Stimulated activated effector memory CD8-positive, alpha-beta T cell treated with anti-CD3 and anti-CD28 coated beads, Interleukin-12 subunit alpha, Interleukin-12 subunit beta, amount 100 ng/mL, for 72 hours (primary cell): Measurements from ENCODE around the gene KCTD16.

ENCODE experiments used
- ATAC-seq: fragments of 150-1000 bp; cut with Tn5 transposase; 2 replicates; pipeline ENCODE4 v1.10.0; 2021
- DNase-seq, 2 donors: peaks; one replicate each; pipeline ENCODE4 v3.0.0; 2021 to 2022; ENCODE audit warnings: low spot score in 2 of 2
- H3K27ac Mint-ChIP-seq: one replicate; pipeline ENCODE4 v1.8.0; 2022; ENCODE audit warnings: mild to moderate bottlenecking, mixed read lengths
- H3K36me3 Mint-ChIP-seq: one replicate; pipeline ENCODE4 v1.8.0; 2022; ENCODE audit warnings: mild to moderate bottlenecking, mixed read lengths
- H3K4me1 Mint-ChIP-seq: one replicate; pipeline ENCODE4 v1.8.0; 2022; ENCODE audit warnings: mixed read lengths
- H3K4me3 Mint-ChIP-seq: one replicate; pipeline ENCODE4 v1.8.0; 2022; ENCODE audit warnings: mild to moderate bottlenecking, mixed read lengths
- H3K9me3 Mint-ChIP-seq: one replicate; pipeline ENCODE4 v1.8.0; 2022; ENCODE audit warnings: mixed read lengths

Gene KCTD16

DNA sequence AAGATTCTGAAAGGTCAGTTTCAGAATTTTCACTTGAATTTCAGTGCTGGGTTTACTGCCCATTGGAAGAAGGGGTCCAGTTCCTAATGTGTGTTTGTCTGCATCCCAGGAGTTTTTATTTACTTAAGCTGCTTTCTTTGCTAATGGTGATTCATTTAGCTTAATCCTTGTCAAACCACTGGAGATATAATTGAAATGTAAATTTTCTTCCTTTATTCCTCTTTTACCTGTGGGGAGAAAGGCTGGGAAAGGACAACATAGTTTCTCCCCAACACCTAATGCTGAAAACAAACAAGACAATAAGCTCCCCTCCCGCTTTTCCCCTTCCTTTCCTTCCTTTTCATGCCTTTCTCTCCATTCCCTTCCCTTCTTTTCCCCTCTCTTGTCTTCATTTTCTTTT, 185.8 kb downstream of the KCTD16 start:
- no peak overlapping the region for H3K4me3 Mint-ChIP-seq
- H3K4me1 Mint-ChIP-seq, result no peaks in the 10 kb centered on the region
- no peak for ATAC-seq
- H3K9me3 Mint-ChIP-seq, result no peaks in the 10 kb centered on the region
- no peaks in the 10 kb centered on the region for H3K36me3 Mint-ChIP-seq
- H3K27ac Mint-ChIP-seq, result no peak overlapping the region
- no peak for DNase-seq

DNA sequence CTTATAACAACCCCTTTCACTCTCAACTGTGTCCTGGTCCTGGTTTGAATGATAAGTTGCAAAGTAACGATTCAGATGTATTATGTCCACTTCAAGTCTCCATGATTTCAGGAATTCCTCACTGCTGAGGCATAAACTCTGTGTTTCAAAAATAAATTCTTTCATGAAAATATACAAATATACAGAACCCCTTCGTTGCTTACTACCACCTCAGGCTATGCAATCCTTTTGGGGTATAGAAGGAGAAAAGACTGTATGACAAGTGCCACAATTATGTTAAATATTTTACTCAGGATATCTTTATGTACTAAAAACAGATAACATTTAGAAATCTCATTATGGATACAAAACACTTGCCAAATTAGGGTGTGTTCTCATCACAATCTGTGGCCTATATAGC, 190.7 kb downstream of the KCTD16 start:
- no peaks in the 10 kb centered on the region for H3K9me3 Mint-ChIP-seq
- no peak overlapping the region for H3K27ac Mint-ChIP-seq
- no peak overlapping the region for H3K4me3 Mint-ChIP-seq
- no peak for ATAC-seq
- no peak for DNase-seq
- no peaks in the 10 kb centered on the region for H3K4me1 Mint-ChIP-seq
- no peaks in the 10 kb centered on the region for H3K36me3 Mint-ChIP-seq

DNA sequence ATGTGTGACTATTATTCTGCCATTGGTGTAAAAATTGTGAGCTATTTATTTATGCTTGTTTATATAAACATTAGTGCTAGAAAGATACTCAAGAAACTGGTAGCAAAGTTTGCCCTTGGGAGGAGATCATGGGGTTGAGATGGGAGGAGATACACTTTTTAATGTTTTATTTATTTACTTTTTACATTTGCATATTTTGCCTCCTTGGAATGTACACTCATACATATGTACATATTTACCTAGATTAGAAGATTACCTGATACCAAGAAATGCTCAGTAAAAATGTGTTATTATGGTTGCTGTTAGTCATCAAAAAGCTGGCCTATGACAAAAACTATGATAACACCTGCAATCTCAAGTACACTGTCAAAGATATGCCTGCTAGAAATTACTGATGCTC, 195.2 kb downstream of the KCTD16 start:
- H3K36me3 Mint-ChIP-seq, result no peaks in the 10 kb centered on the region
- no peaks in the 10 kb centered on the region for H3K9me3 Mint-ChIP-seq

DNA sequence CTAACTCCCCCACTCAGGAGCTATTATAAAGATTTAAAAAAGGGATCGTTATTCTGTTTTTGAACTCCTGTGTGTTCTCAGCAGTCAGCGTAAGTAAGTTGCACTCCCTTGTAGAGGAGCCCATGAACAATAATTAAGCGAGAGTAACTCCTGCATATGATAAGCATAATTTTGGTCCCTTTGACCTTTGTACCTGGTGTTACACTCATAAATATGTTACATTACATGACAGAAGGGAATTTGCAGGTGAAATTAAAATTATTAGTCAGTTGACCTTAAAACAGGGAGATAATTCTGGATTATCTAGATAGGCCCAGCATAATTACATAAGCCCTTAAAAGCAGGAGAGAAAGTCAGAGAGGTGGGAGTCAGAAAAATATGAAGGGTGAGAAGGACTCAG, 197.3 kb downstream of the KCTD16 start:
- H3K4me3 Mint-ChIP-seq, result no peak overlapping the region
- no peaks in the 10 kb centered on the region for H3K4me1 Mint-ChIP-seq
- H3K27ac Mint-ChIP-seq, result no peak overlapping the region
- H3K9me3 Mint-ChIP-seq, result no peaks in the 10 kb centered on the region
- no peaks in the 10 kb centered on the region for H3K36me3 Mint-ChIP-seq
- ATAC-seq, result no peak
- DNase-seq, result no peak

More for the DNA sequence above, 195.2 kb downstream of the KCTD16 start:
- no peak for ATAC-seq
- DNase-seq, result no peak
- no peak overlapping the region for H3K4me3 Mint-ChIP-seq
- no peaks in the 10 kb centered on the region for H3K4me1 Mint-ChIP-seq
- H3K27ac Mint-ChIP-seq, result no peak overlapping the region

DNA sequence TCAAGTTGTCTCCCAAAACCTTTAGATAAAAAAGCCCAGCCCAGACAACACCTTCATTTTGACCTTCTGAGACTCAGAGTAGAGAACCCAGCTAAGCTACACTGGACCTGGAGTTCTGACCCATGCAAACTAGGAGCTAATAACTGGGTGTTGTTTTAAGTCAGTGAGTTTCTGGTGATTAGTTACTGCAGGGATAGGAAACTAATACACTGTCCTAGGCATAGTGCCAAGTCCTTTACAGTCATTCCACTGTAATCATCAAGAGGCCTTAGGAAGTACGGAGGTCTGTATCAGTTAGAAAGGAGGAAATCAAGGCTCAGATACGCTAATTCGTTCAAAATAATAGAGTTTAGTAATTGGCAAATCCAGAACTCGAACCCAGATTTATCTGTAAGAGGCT, 197.9 kb downstream of the KCTD16 start:
- H3K4me3 Mint-ChIP-seq, result no peak overlapping the region
- H3K36me3 Mint-ChIP-seq, result no peaks in the 10 kb centered on the region
- no peaks in the 10 kb centered on the region for H3K9me3 Mint-ChIP-seq
- no peak overlapping the region for H3K27ac Mint-ChIP-seq
- no peaks in the 10 kb centered on the region for H3K4me1 Mint-ChIP-seq
- DNase-seq (no peak), ATAC-seq (no peak)

DNA sequence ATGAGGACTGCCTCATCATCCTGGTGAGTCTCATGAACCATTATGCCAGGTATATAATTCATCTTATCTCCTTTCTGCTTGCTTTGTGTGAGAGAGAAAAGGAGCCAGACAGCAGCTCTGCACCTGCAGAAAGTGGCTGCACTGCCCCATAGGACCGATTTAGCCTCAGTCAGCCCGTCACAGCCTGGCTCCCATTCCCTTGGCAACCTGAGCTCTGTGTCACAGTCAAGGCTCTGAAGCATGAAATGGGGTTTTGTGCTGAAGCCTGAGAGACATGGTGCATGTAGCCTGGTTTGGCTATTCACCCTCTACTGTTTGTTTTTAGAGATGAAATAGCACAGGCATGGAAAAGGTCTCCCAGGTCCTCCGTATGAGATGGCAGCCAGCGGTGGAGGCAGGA, 198.3 kb downstream of the KCTD16 start:
- Mint-ChIP-seq H3K36me3 (no peaks in the 10 kb centered on the region), H3K4me3 (no peak overlapping the region), H3K4me1 (no peaks in the 10 kb centered on the region)

DNA sequence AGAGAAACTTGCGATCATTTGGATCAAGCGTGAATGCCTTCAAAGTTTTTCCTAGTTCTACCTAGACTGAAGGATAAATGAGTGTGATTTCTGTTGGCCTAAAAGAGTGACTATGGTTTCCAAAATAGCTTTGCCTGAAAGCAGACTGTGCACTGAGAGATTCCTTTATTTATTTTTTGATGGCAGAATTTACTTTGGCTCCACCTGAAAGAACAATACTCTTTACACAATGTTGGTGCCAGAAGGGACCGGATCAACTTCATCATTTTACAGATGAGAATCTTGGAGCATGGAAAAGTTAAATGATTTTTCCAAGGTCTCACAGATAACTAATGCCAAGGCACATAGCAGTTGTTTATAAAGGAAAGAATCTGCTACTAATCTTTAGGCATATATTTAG, 199.6 kb downstream of the KCTD16 start:
- H3K4me1 Mint-ChIP-seq, result no peaks in the 10 kb centered on the region
- no peak overlapping the region for H3K27ac Mint-ChIP-seq
- no peak for DNase-seq
- no peaks in the 10 kb centered on the region for H3K36me3 Mint-ChIP-seq
- ATAC-seq, result no peak
- H3K9me3 Mint-ChIP-seq, result no peaks in the 10 kb centered on the region
- no peak overlapping the region for H3K4me3 Mint-ChIP-seq

More for the DNA sequence above, 198.3 kb downstream of the KCTD16 start:
- Mint-ChIP-seq H3K9me3 (no peaks in the 10 kb centered on the region), H3K27ac (no peak overlapping the region)
- no peak for DNase-seq
- no peak for ATAC-seq

DNA sequence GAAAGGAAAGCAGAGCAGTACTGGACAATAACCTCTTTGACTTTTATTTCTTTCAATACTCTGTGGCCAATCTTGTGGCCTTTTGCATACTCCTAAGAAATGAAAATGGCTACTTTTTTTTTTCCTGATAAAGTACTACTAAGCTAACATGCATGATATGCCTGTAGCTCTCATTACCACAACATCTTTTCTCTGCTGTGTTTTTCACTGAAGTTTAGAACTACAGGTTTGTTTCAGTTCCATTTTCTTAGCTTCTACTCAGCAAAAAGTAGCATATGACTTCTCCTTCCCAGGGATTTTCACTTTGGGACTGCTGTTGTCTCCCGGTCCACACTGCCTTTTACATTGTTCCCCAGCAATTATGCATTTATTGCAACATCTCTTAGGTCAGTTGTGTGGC, 204.0 kb downstream of the KCTD16 start:
- no peak for DNase-seq
- ATAC-seq, result no peak
- H3K9me3 Mint-ChIP-seq, result no peaks in the 10 kb centered on the region
- H3K27ac Mint-ChIP-seq, result no peak overlapping the region
- H3K4me1 Mint-ChIP-seq, result no peaks in the 10 kb centered on the region
- no peak overlapping the region for H3K4me3 Mint-ChIP-seq
- no peaks in the 10 kb centered on the region for H3K36me3 Mint-ChIP-seq

DNA sequence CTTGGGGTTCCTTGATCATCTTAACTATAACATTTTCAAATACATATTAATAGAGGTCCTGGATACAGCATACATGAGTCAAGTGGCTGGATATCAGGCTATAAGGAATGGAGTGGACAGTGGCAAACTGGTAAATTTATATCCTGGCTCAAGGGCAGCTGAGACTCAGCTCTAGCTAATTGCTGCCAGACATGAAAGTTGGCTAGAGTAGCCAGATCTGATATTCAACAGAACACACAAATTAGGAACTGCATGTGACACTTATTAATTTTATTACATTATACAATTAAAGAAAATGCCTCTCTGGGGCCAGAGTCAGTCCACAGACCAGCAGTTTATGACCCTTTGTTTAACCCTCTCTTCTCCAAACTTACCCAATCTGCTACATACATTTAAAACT, 206.5 kb downstream of the KCTD16 start:
- ATAC-seq (no peak), DNase-seq (no peak)
- Mint-ChIP-seq H3K36me3 (no peaks in the 10 kb centered on the region), H3K9me3 (peaks cover 13% of the 10 kb centered on the region), H3K27ac (no peak overlapping the region), H3K4me3 (no peak overlapping the region), H3K4me1 (no peaks in the 10 kb centered on the region)

DNA sequence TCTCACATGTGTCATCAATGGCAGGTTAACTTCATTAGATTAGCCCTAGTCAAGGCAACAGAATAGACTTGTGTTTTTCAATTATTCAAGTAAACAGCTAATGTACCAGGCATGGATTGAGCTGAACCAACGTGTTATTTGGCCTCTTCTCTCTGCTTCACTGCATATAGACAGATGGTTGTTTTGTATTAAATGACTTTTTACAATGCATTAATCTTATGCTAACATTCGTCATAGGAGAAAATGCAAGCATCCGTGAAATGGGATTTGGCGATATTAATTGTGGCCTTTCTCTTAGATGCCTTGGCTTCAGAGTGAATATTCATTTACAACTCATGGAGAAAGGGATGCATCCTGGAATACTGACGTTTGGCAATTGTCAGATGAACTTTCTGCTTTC, 208.0 kb downstream of the KCTD16 start:
- H3K4me3 Mint-ChIP-seq, result no peak overlapping the region
- H3K27ac Mint-ChIP-seq, result no peak overlapping the region
- H3K9me3 Mint-ChIP-seq, result peaks cover 13% of the 10 kb centered on the region
- DNase-seq (no peak), ATAC-seq (no peak)
- no peaks in the 10 kb centered on the region for H3K36me3 Mint-ChIP-seq
- H3K4me1 Mint-ChIP-seq, result no peaks in the 10 kb centered on the region

DNA sequence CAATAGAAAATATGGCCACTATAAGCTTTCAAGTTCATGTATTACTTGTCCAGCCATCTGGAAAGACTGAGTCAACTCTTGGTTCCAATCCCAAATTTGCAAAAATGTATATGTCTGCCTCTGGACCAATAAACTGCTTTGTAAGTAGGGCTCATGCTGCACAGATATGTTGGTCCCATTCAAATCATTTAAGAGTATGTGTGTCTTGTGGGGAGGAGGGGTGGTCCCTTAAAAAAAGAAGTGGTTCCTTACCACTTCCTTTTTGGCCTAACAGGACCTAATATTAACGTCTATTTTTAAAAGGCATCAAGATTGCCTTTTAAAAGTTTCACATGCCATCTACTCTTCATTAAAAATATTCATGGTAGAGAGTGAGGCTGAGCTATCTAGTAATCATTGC, 214.9 kb downstream of the KCTD16 start:
- Mint-ChIP-seq H3K4me1 (no peaks in the 10 kb centered on the region), H3K4me3 (no peak overlapping the region), H3K27ac (no peak overlapping the region), H3K9me3 (peaks cover 10% of the 10 kb centered on the region), H3K36me3 (no peaks in the 10 kb centered on the region)
- ATAC-seq, result no peak
- DNase-seq, result no peak

DNA sequence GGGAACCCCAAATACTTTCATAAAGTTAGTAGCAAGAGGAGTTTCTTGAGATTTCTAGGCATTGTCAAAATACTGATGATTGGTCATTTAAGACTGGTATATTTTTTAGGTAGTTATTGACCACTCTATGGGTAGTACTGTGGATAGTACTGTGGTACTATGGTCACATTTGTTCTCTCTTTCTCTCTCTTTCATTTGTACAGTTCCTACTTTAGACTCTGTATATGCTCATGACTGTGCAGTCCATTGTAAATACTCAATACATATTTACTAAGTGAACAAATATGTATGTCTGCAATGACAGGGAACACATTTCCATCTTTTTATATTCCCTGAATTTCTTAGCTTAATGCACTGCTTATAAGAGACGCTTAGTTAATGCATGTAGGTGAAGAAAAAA, 215.6 kb downstream of the KCTD16 start:
- Mint-ChIP-seq H3K4me3 (no peak overlapping the region), H3K27ac (no peak overlapping the region), H3K36me3 (no peaks in the 10 kb centered on the region), H3K9me3 (peaks cover 4% of the 10 kb centered on the region), H3K4me1 (no peaks in the 10 kb centered on the region)
- ATAC-seq (no peak), DNase-seq (no peak)

DNA sequence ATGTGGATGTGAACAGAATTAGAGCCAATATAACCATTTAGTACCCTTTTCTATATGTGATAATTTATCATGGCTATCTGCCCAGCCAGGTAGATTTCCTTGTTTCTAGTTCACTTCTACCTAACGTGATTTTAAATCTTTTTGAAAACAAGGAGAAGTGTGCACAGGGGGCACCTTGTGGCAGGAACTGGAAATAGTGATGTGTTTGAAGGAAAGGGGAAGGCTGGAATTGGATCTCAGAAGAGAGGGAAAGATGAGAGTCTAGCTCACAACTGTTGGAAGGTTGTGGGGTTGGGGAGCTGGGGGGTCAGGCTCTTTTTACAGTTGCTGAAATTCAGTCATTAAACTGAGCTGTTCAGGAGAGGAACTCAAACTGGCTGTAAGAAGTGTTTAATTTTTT, 219.5 kb downstream of the KCTD16 start:
- ATAC-seq, result no peak
- no peak overlapping the region for H3K27ac Mint-ChIP-seq
- peaks cover 2% of the 10 kb centered on the region for H3K9me3 Mint-ChIP-seq
- no peak for DNase-seq
- H3K36me3 Mint-ChIP-seq, result no peaks in the 10 kb centered on the region
- H3K4me1 Mint-ChIP-seq, result no peaks in the 10 kb centered on the region
- no peak overlapping the region for H3K4me3 Mint-ChIP-seq

DNA sequence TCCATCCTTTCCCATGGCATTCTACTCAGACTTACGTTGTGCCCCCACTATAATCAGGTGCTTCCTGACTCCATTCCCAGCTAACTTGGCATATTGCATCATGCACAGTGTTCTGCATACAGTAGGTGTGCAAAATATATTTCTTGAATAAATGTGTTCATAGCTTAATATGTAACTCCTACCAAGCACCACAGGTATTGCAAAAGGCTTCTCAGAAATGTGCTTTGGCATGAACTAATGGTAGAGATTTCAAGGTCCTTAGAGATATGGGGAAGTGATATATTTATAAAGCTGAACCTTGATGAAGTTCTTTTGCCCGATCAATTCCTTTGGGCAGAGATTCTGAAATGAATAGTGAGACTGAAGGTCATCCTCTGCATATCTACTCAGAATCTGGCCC, 220.4 kb downstream of the KCTD16 start:
- Mint-ChIP-seq H3K9me3 (peaks cover 2% of the 10 kb centered on the region), H3K27ac (no peak overlapping the region), H3K4me1 (no peaks in the 10 kb centered on the region), H3K36me3 (no peaks in the 10 kb centered on the region), H3K4me3 (no peak overlapping the region)
- DNase-seq, result no peak
- ATAC-seq, result no peak

DNA sequence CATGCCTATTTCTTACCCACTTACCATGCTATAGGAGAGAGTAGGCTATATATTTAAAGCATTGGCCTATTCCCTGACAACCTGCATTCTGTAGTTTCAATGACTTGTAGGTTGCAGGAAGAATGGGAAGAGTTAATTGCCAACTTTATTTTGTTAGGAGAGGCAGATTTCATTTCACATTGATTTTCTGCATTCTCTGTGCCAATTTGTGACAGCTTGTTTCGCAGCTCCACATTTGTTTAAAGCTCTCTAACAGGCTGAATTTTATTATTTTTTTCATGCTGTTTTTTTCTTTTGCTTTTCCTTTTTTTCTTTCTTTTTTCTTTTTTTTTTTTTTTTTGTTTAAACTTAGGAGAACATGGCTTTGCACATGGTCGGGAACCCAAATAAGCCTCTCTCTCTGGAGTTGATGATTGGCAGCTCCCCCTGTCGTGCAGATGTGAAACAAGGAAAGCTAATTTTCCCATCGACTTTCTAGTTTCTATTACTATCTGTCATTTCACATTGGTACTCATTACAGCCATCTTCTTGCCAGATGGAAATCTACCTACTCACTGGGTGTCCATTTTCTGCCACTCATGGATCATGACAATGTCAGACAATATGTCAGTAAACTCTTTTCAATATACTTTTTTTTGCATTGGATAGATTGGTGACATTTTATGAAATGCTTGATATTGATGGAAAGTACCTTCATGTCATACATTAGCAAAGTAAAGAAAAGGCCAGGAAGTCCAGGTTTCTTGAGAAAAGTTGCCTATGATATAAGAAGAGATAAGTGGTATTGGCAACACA, 223.2 kb downstream of the KCTD16 start:
- no peak overlapping the region for H3K4me3 Mint-ChIP-seq
- H3K4me1 Mint-ChIP-seq, result no peaks in the 10 kb centered on the region
- ATAC-seq (no peak), DNase-seq (no peak)
- H3K9me3 Mint-ChIP-seq, result peaks cover 2% of the 10 kb centered on the region
- no peak overlapping the region for H3K27ac Mint-ChIP-seq
- no peaks in the 10 kb centered on the region for H3K36me3 Mint-ChIP-seq

DNA sequence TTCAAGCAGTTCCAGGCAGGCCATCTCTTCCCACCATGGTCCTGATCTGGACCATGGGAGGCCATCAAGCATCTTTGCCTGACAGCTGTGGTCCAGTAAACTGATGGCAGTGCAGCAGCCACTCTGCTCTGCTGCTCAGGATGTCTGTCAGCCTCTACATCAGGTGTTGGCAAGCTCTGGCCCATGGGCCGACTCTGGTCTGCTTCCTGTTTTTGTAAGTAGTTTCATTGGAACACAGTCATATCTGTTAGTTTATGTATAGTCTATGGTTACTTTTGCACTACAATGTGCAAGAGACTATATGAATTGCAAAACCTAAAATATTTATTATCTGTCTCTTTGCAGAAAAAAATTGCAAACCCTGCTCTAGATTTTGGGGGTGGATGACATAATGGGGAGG, 225.0 kb downstream of the KCTD16 start:
- ATAC-seq (no peak), DNase-seq (no peak)
- peaks cover 2% of the 10 kb centered on the region for H3K9me3 Mint-ChIP-seq
- H3K4me3 Mint-ChIP-seq, result no peak overlapping the region
- H3K27ac Mint-ChIP-seq, result no peak overlapping the region
- no peaks in the 10 kb centered on the region for H3K4me1 Mint-ChIP-seq
- H3K36me3 Mint-ChIP-seq, result no peaks in the 10 kb centered on the region

DNA sequence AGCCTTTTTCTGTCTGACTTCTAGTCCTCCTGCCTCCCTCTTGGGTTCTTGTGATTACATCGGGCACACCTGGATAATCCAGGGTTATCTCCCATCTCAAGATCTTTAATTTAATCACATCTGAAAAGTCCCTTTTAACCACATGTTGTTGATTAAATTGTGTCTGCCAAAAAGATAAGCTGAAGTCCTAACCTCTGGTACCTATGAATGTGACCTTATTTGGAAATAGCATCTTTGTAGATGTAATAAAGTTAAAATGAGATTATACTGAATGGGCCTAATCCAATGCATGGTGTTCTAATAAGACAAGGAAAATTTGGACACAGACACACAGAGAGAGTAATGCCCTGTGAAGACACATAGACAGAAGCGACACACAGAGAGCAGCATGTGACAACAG, 232.4 kb downstream of the KCTD16 start:
- H3K4me3 Mint-ChIP-seq, result no peak overlapping the region
- no peak overlapping the region for H3K27ac Mint-ChIP-seq
- no peak for DNase-seq
- H3K36me3 Mint-ChIP-seq, result no peaks in the 10 kb centered on the region
- H3K9me3 Mint-ChIP-seq, result no peaks in the 10 kb centered on the region
- H3K4me1 Mint-ChIP-seq, result no peaks in the 10 kb centered on the region
- ATAC-seq, result no peak
